SH-SY5Y (cell line): ENCODE results near the gene TELO2.

Experiments used
- GATA2 ChIP-seq: IDR thresholded peaks from 2 replicates; pipeline ENCODE4 v1.6.1; 2011; ENCODE audit warnings: mild to moderate bottlenecking, low read depth, low read length
- GATA3 ChIP-seq: IDR thresholded peaks from 2 replicates; pipeline ENCODE4 v1.6.1; 2011; ENCODE audit warnings: low read depth, mild to moderate bottlenecking, low read length, moderate library complexity

GRCh38 chr16:1532771-1533170 lies 39.6 kb downstream of the TELO2 start:
- TF ChIP-seq GATA3 (no peak), GATA2 (no peak)
